GM12878 (cell line): ENCODE measurements around the gene LTBP3. TPM values are rescaled to one million over a fixed set of nuclear protein-coding genes. Genes with fewer than 3 reads are reported as not detected.

ENCODE experiments used
- BACH1 ChIP-seq: fragments of 450-650 bp; IDR thresholded peaks from 2 replicates; pipeline ENCODE4 v1.6.1; 2017; ENCODE audit warnings: mild to moderate bottlenecking, borderline replicate concordance
- BCL11A ChIP-seq: IDR thresholded peaks from 2 replicates; pipeline ENCODE4 v1.6.1; 2011; ENCODE audit warnings: low read depth, low read length
- IKZF2 ChIP-seq, 2 experiments: fragments of 450-650 bp; IDR thresholded peaks; 2 replicates each; pipeline ENCODE4 v1.6.1; 2017; ENCODE audit warnings: mild to moderate bottlenecking in 2 of 2, moderate library complexity in 2 of 2
- JUNB ChIP-seq: IDR thresholded peaks from 2 replicates; pipeline ENCODE4 v1.6.1; 2016; ENCODE audit warnings: antibody characterized with exemption, mild to moderate bottlenecking
- KAT2A ChIP-seq: conservative IDR thresholded peaks from 2 replicates; pipeline ENCODE4 v1.6.1; 2011; ENCODE audit warnings: low read depth, low read length; ENCODE audit not compliant: control insufficient read depth
- LARP7 ChIP-seq: fragments of 450-650 bp; IDR thresholded peaks from 2 replicates; pipeline ENCODE4 v1.6.1; 2017; ENCODE audit warnings: mild to moderate bottlenecking
- MXI1 ChIP-seq: fragments of 150-350 bp; IDR thresholded peaks from 2 replicates; pipeline ENCODE4 v1.6.1; 2011; ENCODE audit warnings: low read depth, mild to moderate bottlenecking, inconsistent platforms, low read length, improper control_type of control experiment
- MYC ChIP-seq: IDR thresholded peaks from 2 replicates; pipeline ENCODE4 v1.6.1; 2011; ENCODE audit warnings: mild to moderate bottlenecking, low read length, moderate library complexity, inconsistent platforms; ENCODE audit not compliant: insufficient read depth, insufficient replicate concordance, insufficient read length, severe bottlenecking
- NR2F1 ChIP-seq: fragments of 450-650 bp; conservative IDR thresholded peaks from 2 replicates; pipeline ENCODE4 v1.6.1; 2017; ENCODE audit warnings: mild to moderate bottlenecking
- PAX5 ChIP-seq: IDR thresholded peaks from 2 replicates; pipeline ENCODE4 v1.6.1; 2011; ENCODE audit warnings: low read depth, low read length, borderline replicate concordance
- POLR2AphosphoS5 ChIP-seq: IDR thresholded peaks from 2 replicates; pipeline ENCODE4 v1.6.1; 2011; ENCODE audit warnings: mild to moderate bottlenecking, low read length, inconsistent platforms
- POU2F2 ChIP-seq: IDR thresholded peaks from 3 replicates; pipeline ENCODE4 v1.6.1; 2011; ENCODE audit warnings: low read depth, mild to moderate bottlenecking, low read length, borderline replicate concordance
- SMAD1 ChIP-seq: fragments of 450-650 bp; IDR thresholded peaks from 2 replicates; pipeline ENCODE4 v1.6.1; 2018; ENCODE audit warnings: mild to moderate bottlenecking, low read depth; ENCODE audit not compliant: partially characterized antibody
- TCF7 ChIP-seq: IDR thresholded peaks from 2 replicates; pipeline ENCODE4 v1.6.1; 2014; ENCODE audit warnings: antibody characterized with exemption, borderline replicate concordance
- ZSCAN29 ChIP-seq: fragments of 450-650 bp; IDR thresholded peaks from 2 replicates; pipeline ENCODE4 v1.6.1; 2017; ENCODE audit warnings: mild to moderate bottlenecking, moderate library complexity
- polyA plus RNA-seq, 11 experiments: library from polyadenylated mRNA; depleted of rRNA in 4 of 11; unstranded in 6 of 11; stranded (reverse) in 5 of 11; fragments of >200 nt; fragmentation: Nextera tagmentation in 4 of 11; fragmentation: Illumina TruSeq in 1 of 11; extraction: Ambion mirVana in 4 of 11; extraction: Trizol in 1 of 11; gene quantifications; 1 replicate in 1 of 11; 2 replicates in 10 of 11; pipeline versions ENCODE4 v1.2.1 to v1.2.3, GENCODE V29; 2011 to 2016; ENCODE audit warnings: inconsistent platforms in 2 of 11, missing spikeins in 2 of 11, low read depth in 1 of 11
- total RNA-seq, 4 experiments: library from RNA; depleted of rRNA in 3 of 4; stranded (reverse); fragments of >200 nt in 3 of 4; fragmentation: Illumina TruSeq in 1 of 4; extraction: Trizol in 1 of 4; gene quantifications; 2 replicates each; pipeline versions ENCODE4 v1.2.1 to v1.2.3, GENCODE V29; 2013 to 2021
- TF ChIP-seq, protein P1 (sequence below), 3 experiments: IDR thresholded peaks in 2 of 3; conservative IDR thresholded peaks in 1 of 3; 2 replicates each; pipeline ENCODE4 v1.5.1; 2011; ENCODE audit warnings: low read depth in 3 of 3, low read length in 3 of 3, mild to moderate bottlenecking in 3 of 3, control low read depth in 2 of 3, moderate library complexity in 2 of 3, inconsistent platforms in 1 of 3, mixed read lengths in 1 of 3; ENCODE audit not compliant: control insufficient read depth in 2 of 3, insufficient read depth in 1 of 3; ENCODE audit errors: extremely low read depth in 1 of 3
- TF ChIP-seq, protein P2 (sequence below): IDR thresholded peaks from 2 replicates; pipeline ENCODE4 v1.6.1; 2012; ENCODE audit warnings: low read length, inconsistent platforms
- TF ChIP-seq, protein P3 (sequence below): fragments of 450-650 bp; IDR thresholded peaks from 2 replicates; pipeline ENCODE4 v1.6.1; 2017; ENCODE audit warnings: mild to moderate bottlenecking, moderate library complexity

The LTBP3 gene
- total and polyA plus RNA-seq, 10 of the 15 experiments (the other 5 are each of a cell fraction or from before 2014, with no cell fraction given) = 2.2 to 12.2 (median 6.2) TPM; not detected in 2

DNA sequence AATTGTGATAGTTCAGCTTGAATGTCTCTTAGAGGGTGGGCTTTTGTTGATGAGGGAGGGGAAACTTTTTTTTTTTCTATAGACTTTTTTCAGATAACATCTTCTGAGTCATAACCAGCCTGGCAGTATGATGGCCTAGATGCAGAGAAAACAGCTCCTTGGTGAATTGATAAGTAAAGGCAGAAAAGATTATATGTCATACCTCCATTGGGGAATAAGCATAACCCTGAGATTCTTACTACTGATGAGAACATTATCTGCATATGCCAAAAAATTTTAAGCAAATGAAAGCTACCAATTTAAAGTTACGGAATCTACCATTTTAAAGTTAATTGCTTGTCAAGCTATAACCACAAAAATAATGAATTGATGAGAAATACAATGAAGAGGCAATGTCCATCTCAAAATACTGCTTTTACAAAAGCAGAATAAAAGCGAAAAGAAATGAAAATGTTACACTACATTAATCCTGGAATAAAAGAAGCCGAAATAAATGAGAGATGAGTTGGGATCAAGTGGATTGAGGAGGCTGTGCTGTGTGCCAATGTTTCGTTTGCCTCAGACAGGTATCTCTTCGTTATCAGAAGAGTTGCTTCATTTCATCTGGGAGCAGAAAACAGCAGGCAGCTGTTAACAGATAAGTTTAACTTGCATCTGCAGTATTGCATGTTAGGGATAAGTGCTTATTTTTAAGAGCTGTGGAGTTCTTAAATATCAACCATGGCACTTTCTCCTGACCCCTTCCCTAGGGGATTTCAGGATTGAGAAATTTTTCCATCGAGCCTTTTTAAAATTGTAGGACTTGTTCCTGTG is 55.4 kb downstream of the LTBP3 start (continued):
- peak; percentile 57; the same call in 1 of the 2 replicates for TF ChIP-seq PAX5
- TF ChIP-seq LARP7 = peak; percentile 89
- TF ChIP-seq BACH1 = peak; percentile 94
- TF ChIP-seq JUNB = peak; percentile 19
- TF ChIP-seq MXI1 = 0 out of 2 replicates have a peak, but pooled peaks have one; percentile 49
- TF ChIP-seq, protein P1, sequence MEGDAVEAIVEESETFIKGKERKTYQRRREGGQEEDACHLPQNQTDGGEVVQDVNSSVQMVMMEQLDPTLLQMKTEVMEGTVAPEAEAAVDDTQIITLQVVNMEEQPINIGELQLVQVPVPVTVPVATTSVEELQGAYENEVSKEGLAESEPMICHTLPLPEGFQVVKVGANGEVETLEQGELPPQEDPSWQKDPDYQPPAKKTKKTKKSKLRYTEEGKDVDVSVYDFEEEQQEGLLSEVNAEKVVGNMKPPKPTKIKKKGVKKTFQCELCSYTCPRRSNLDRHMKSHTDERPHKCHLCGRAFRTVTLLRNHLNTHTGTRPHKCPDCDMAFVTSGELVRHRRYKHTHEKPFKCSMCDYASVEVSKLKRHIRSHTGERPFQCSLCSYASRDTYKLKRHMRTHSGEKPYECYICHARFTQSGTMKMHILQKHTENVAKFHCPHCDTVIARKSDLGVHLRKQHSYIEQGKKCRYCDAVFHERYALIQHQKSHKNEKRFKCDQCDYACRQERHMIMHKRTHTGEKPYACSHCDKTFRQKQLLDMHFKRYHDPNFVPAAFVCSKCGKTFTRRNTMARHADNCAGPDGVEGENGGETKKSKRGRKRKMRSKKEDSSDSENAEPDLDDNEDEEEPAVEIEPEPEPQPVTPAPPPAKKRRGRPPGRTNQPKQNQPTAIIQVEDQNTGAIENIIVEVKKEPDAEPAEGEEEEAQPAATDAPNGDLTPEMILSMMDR (IDR thresholded peaks at IDR 0.05 in 2 of 3, conservative IDR thresholded peaks at IDR 0.05 in 1 of 3; ENCODE audit: control insufficient read depth in 2 of 3, extremely low read depth in 1 of 3, insufficient read depth in 1 of 3, low read depth in 3 of 3, low read length in 3 of 3) = 0 out of 6 replicates have a peak, but pooled peaks of 1 of the 3 experiments have one; percentile 8
- peak; percentile 96 for TF ChIP-seq POU2F2
- no peak for TF ChIP-seq MYC
- TF ChIP-seq KAT2A = no peak
- TF ChIP-seq, protein P2, sequence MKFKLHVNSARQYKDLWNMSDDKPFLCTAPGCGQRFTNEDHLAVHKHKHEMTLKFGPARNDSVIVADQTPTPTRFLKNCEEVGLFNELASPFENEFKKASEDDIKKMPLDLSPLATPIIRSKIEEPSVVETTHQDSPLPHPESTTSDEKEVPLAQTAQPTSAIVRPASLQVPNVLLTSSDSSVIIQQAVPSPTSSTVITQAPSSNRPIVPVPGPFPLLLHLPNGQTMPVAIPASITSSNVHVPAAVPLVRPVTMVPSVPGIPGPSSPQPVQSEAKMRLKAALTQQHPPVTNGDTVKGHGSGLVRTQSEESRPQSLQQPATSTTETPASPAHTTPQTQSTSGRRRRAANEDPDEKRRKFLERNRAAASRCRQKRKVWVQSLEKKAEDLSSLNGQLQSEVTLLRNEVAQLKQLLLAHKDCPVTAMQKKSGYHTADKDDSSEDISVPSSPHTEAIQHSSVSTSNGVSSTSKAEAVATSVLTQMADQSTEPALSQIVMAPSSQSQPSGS = peak; percentile 47; the same call in 1 of the 2 replicates
- peak; percentile 99 for TF ChIP-seq POLR2AphosphoS5
- TF ChIP-seq IKZF2 (IDR thresholded peaks at IDR 0.05) = peak in 1 of 2 experiments; percentile 9; a peak in 1 of 4 replicates
- no peak for TF ChIP-seq NR2F1
- TF ChIP-seq TCF7 = 0 out of 2 replicates have a peak, but pooled peaks have one; percentile 20
- peak; percentile 52; the same call in 1 of the 2 replicates for TF ChIP-seq BCL11A
- 0 out of 2 replicates have a peak, but pooled peaks have one; percentile 9 for TF ChIP-seq ZSCAN29
- peak; percentile 93 for TF ChIP-seq SMAD1
- TF ChIP-seq, protein P3, sequence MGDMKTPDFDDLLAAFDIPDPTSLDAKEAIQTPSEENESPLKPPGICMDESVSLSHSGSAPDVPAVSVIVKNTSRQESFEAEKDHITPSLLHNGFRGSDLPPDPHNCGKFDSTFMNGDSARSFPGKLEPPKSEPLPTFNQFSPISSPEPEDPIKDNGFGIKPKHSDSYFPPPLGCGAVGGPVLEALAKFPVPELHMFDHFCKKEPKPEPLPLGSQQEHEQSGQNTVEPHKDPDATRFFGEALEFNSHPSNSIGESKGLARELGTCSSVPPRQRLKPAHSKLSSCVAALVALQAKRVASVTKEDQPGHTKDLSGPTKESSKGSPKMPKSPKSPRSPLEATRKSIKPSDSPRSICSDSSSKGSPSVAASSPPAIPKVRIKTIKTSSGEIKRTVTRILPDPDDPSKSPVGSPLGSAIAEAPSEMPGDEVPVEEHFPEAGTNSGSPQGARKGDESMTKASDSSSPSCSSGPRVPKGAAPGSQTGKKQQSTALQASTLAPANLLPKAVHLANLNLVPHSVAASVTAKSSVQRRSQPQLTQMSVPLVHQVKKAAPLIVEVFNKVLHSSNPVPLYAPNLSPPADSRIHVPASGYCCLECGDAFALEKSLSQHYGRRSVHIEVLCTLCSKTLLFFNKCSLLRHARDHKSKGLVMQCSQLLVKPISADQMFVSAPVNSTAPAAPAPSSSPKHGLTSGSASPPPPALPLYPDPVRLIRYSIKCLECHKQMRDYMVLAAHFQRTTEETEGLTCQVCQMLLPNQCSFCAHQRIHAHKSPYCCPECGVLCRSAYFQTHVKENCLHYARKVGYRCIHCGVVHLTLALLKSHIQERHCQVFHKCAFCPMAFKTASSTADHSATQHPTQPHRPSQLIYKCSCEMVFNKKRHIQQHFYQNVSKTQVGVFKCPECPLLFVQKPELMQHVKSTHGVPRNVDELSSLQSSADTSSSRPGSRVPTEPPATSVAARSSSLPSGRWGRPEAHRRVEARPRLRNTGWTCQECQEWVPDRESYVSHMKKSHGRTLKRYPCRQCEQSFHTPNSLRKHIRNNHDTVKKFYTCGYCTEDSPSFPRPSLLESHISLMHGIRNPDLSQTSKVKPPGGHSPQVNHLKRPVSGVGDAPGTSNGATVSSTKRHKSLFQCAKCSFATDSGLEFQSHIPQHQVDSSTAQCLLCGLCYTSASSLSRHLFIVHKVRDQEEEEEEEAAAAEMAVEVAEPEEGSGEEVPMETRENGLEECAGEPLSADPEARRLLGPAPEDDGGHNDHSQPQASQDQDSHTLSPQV = 0 out of 2 replicates have a peak, but pooled peaks have one; percentile 1
